ENCODE data around the gene ARL6IP5. TPM values are rescaled to one million over a fixed set of nuclear protein-coding genes. Genes with fewer than 3 reads are reported as not detected.
A peak's percentile ranks its signal among the peaks of the same experiment; 100 is the strongest.

ARL6IP5 gene
- total RNA-seq, 1 donor from 2014 or later = 86.2 TPM

- peak within 1 kb of the TSS; percentile 96 for H3K4me3 Mint-ChIP-seq (ENCODE audit: unreplicated experiment)
- no peak for TF ChIP-seq CTCF (IDR thresholded peaks at IDR 0.05; ENCODE audit: unreplicated experiment)
- H3K4me1 Mint-ChIP-seq (ENCODE audit: unreplicated experiment) = peaks cover 37% of the 10 kb centered on the region
- H3K27me3 Mint-ChIP-seq (ENCODE audit: unreplicated experiment) = peaks cover 2% of the 10 kb centered on the region
- no peaks in the 10 kb centered on the region for H3K9me3 Mint-ChIP-seq (ENCODE audit: unreplicated experiment)
- peak within 1 kb of the TSS; percentile 89 for H3K27ac Mint-ChIP-seq (ENCODE audit: unreplicated experiment)
- DNase-seq (ENCODE audit: low spot score) = peak; percentile 91
- H3K36me3 Mint-ChIP-seq (ENCODE audit: low read depth, unreplicated experiment) = peaks cover 8% of the 10 kb centered on the region
Measured at GRCh38 chr3:69080233-69080920, 4.4 kb upstream of the ARL6IP5 start, which contains the start of gene UBA3. TSS of gene UBA3 (minus strand) at chr3:69080365. CDS start at chr3:69080353, 12 bp downstream.

- Mint-ChIP-seq H3K9me3 (ENCODE audit: unreplicated experiment) (no peaks in the 10 kb centered on the region), H3K27me3 (ENCODE audit: unreplicated experiment) (peaks cover 9% of the 10 kb centered on the region), H3K4me3 (ENCODE audit: unreplicated experiment) (no peak overlapping the region), H3K27ac (ENCODE audit: unreplicated experiment) (no peak overlapping the region), H3K36me3 (ENCODE audit: low read depth, unreplicated experiment) (peaks cover 8% of the 10 kb centered on the region), H3K4me1 (ENCODE audit: unreplicated experiment) (peaks cover 48% of the 10 kb centered on the region)
- TF ChIP-seq CTCF (IDR thresholded peaks at IDR 0.05; ENCODE audit: unreplicated experiment) = no peak
- DNase-seq (ENCODE audit: low spot score) = no peak
Measured at GRCh38 chr3:69081583-69082262, 3.0 kb upstream of the ARL6IP5 start.

- Mint-ChIP-seq H3K9me3 (ENCODE audit: unreplicated experiment) (no peaks in the 10 kb centered on the region), H3K27me3 (ENCODE audit: unreplicated experiment) (peaks cover 9% of the 10 kb centered on the region), H3K36me3 (ENCODE audit: low read depth, unreplicated experiment) (peaks cover 8% of the 10 kb centered on the region), H3K27ac (ENCODE audit: unreplicated experiment) (peak overlapping the region; percentile 45), H3K4me1 (ENCODE audit: unreplicated experiment) (peaks cover 48% of the 10 kb centered on the region), H3K4me3 (ENCODE audit: unreplicated experiment) (no peak overlapping the region)
- no peak for TF ChIP-seq CTCF (IDR thresholded peaks at IDR 0.05; ENCODE audit: unreplicated experiment)
- no peak for DNase-seq (ENCODE audit: low spot score)
Measured at GRCh38 chr3:69082361-69082760, 2.4 kb upstream of the ARL6IP5 start.

GRCh38 chr3:69082805-69083204 is 1.9 kb upstream of the ARL6IP5 start:
- Mint-ChIP-seq H3K9me3 (ENCODE audit: unreplicated experiment) (no peaks in the 10 kb centered on the region), H3K27me3 (ENCODE audit: unreplicated experiment) (peaks cover 9% of the 10 kb centered on the region), H3K27ac (ENCODE audit: unreplicated experiment) (peak overlapping the region; percentile 45), H3K4me3 (ENCODE audit: unreplicated experiment) (no peak overlapping the region), H3K36me3 (ENCODE audit: low read depth, unreplicated experiment) (peaks cover 8% of the 10 kb centered on the region), H3K4me1 (ENCODE audit: unreplicated experiment) (peaks cover 48% of the 10 kb centered on the region)
- no peak for DNase-seq (ENCODE audit: low spot score)
- TF ChIP-seq CTCF (IDR thresholded peaks at IDR 0.05; ENCODE audit: unreplicated experiment) = no peak

Measured in endothelial cell (in vitro differentiated cells).